ENCODE results near the gene ADAMTS9. TPM values are rescaled to one million over a fixed set of nuclear protein-coding genes. Genes with fewer than 3 reads are reported as not detected.

ADAMTS9 gene
- total RNA-seq, 1 donor from 2014 or later: 11.7 TPM

- Histone ChIP-seq H3K36me3 (peaks cover 27% of the 10 kb centered on the region), H3K27me3 (ENCODE audit: low read depth) (no peaks in the 10 kb centered on the region), H3K4me3 (no peak overlapping the region), H3K4me1 (peaks cover 4% of the 10 kb centered on the region), H3K9me3 (no peaks in the 10 kb centered on the region), H3K27ac (no peak overlapping the region)
- TF ChIP-seq CTCF (IDR thresholded peaks at IDR 0.05): no peak
- DNase-seq (no peak), ATAC-seq (no peak)
- intact Hi-C loops (cut with DNase I): no loop called here
Observed at GRCh38 chr3:64677961-64678716, 9.7 kb downstream of the ADAMTS9 start.

- intact Hi-C loops (cut with DNase I): no loop called here
- H3K27ac ChIP-seq: no peak overlapping the region
- DNase-seq: no peak
- H3K4me3 ChIP-seq: no peak overlapping the region
- no peaks in the 10 kb centered on the region for H3K4me1 ChIP-seq
- peaks cover 27% of the 10 kb centered on the region for H3K36me3 ChIP-seq
- ATAC-seq: no peak
- TF ChIP-seq CTCF (IDR thresholded peaks at IDR 0.05): no peak
- H3K27me3 ChIP-seq (ENCODE audit: low read depth): no peaks in the 10 kb centered on the region
- H3K9me3 ChIP-seq: no peaks in the 10 kb centered on the region
Observed at GRCh38 chr3:64676831-64677230, 11.0 kb downstream of the ADAMTS9 start.

- ATAC-seq: no peak
- Histone ChIP-seq H3K27me3 (ENCODE audit: low read depth) (no peaks in the 10 kb centered on the region), H3K27ac (no peak overlapping the region), H3K36me3 (peaks cover 21% of the 10 kb centered on the region), H3K4me3 (no peak overlapping the region), H3K9me3 (no peaks in the 10 kb centered on the region), H3K4me1 (no peaks in the 10 kb centered on the region)
- TF ChIP-seq CTCF (IDR thresholded peaks at IDR 0.05): no peak
- intact Hi-C loops (cut with DNase I): no loop called here
- DNase-seq: no peak
Observed at GRCh38 chr3:64675687-64676247, 12.0 kb downstream of the ADAMTS9 start.

GRCh38 chr3:64674591-64675076 is 13.2 kb downstream of the ADAMTS9 start:
- H3K27me3 ChIP-seq (ENCODE audit: low read depth): no peaks in the 10 kb centered on the region
- ATAC-seq (no peak), DNase-seq (no peak)
- H3K4me1 ChIP-seq: no peaks in the 10 kb centered on the region
- intact Hi-C loops (cut with DNase I): no loop called here
- no peak overlapping the region for H3K4me3 ChIP-seq
- peaks cover 15% of the 10 kb centered on the region for H3K36me3 ChIP-seq
- no peak for TF ChIP-seq CTCF (IDR thresholded peaks at IDR 0.05)
- H3K9me3 ChIP-seq: no peaks in the 10 kb centered on the region
- no peak overlapping the region for H3K27ac ChIP-seq

GRCh38 chr3:64673159-64673715 is 14.6 kb downstream of the ADAMTS9 start:
- DNase-seq: no peak
- Histone ChIP-seq H3K36me3 (peaks cover 8% of the 10 kb centered on the region), H3K27me3 (ENCODE audit: low read depth) (no peaks in the 10 kb centered on the region), H3K4me3 (no peak overlapping the region), H3K27ac (no peak overlapping the region), H3K9me3 (no peaks in the 10 kb centered on the region), H3K4me1 (no peaks in the 10 kb centered on the region)
- intact Hi-C loops (cut with DNase I): no loop called here
- no peak for TF ChIP-seq CTCF (IDR thresholded peaks at IDR 0.05)
- no peak for ATAC-seq

Data from lower lobe of right lung (tissue), 2 donors.